NCI-H1105 treated with DMSO at 0.1 percent for 48 hours (cell line): Measurements from ENCODE around the gene MAP2K5.

Experiments
- DNase-seq: peaks from one replicate; lab custom pipeline; 2025; lab: John Stamatoyannopoulos, UW

The MAP2K5 gene

GRCh38 chr15:67758619-67759300 is 216.3 kb downstream of the MAP2K5 start:
- no peak for DNase-seq

GRCh38 chr15:67760901-67761300 is 218.4 kb downstream of the MAP2K5 start:
- no peak for DNase-seq

DNA sequence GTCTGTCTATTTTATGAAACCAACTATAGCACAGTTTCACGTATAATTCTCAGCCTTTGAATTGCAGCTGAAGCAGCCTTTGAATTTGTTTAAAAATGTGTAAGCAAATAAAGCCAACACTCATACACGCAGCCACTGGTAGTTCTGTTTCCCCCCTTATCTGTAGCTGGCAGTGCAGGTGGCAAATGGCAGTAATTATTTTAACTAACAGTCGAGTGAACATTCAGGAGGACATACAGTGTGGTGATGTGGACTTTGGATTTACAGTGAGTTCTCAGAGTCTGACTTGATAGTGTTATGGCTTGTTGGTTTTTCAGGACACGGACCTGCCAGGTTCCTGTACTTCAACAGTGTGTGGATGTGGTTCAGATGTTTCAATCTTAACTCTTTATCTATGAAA is 218.8 kb downstream of the MAP2K5 start:
- DNase-seq = peak; percentile 63

- DNase-seq = no peak
These were observed 220.3 kb downstream of the MAP2K5 start for GRCh38 chr15:67762610-67763368.

DNA sequence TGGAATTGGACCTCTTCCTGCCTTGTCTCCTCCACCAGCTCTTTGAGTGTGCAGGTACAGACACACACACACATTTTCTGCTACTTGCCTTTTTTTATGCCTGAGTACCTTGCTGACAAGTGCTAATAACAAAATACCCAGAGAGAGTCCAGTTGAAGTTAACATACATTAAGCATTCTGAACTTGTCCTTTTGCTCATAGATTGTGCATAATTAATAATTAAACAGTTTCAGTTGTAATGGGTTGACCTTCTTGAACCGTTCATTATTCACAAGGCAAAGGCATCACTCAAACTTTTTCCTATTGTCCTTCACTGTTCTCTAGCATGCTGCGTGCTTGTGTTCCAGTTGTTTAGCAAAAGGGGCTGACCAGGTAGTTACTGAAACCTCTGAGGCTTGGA is 223.2 kb downstream of the MAP2K5 start:
- no peak for DNase-seq

DNA sequence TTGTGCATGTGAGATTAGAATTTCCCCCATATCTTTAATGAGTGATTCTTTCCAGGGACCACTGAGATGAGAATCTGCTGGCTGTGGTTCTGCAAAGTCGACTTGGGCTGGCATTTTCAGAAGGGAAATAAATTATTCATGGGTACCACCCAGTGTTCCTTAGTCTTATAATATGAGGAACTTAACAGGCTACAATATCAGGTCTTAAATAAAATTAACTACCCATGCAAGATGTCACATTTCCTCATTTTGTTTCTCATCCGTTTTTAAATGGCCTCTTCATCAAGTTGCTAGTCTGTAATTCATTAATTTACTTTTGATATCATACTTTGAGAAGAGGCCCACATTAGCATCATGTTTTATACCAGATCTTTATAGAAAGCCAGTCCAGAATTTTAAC is 224.5 kb downstream of the MAP2K5 start:
- no peak for DNase-seq

DNA sequence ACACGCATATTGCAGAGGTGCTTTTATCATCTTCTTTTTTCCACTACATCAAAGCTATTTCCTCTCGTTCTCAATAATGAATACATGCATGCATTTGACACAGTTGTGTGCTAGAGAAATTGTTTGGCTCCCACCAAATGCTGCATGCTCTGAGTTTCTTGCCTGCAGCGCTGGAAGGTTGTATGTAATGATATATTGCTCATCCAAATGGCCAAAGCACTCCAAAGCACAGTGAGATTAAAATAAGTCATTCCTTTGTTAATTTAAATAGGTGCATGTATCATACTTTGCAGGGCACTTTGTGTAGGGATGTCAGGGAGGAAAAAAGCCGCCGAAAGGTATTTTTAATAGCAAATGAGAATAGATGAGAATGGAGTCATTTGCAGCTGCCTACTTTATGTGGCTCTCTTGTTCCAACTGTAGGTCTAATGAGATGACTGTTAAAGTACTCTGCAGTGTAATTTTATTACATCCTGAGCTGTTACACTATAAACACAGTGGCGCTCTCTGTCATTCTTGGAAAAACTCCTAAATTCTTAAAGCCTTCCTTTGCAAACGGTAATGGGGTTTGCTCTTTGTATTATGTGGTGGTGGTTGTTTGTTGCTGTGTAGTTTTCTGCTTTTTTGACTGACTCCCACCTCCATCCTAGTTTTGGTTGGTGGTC is 225.9 kb downstream of the MAP2K5 start:
- no peak for DNase-seq

GRCh38 chr15:67769497-67770357 is 227.2 kb downstream of the MAP2K5 start:
- DNase-seq = no peak

DNA sequence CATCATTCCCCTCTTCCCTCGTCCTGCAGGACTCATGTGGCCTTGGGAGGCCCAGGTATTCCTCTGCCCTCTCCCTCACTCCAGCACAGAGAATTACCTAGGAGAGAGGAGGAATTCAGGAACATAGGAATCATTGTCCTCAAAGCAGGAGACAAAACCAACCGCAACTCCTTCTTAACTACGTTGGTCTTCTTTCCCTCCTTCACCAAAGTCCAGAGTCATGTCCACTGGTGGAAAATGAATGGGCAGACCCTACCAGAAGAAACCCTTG is 227.8 kb downstream of the MAP2K5 start:
- DNase-seq = no peak

- no peak for DNase-seq
These were observed 228.8 kb downstream of the MAP2K5 start for GRCh38 chr15:67771189-67771800.

DNA sequence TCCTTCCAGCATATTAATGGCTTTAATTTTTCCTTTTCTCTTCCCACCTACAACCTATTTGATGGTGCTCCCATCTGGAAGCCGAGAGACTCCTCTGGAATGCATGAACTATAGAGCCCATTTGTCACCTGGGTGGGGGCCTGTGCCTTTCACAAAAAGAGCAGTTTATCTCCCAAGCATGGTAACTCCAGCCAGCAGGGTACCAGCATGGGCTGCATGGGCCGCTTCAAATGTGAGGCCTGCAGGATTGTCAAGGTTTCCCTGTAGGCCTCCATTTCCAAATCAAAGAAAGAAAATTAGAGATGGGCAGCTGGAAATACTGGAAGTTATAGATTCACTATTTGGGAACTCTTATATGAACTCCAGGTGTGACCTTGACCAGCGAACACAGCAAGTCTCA is 232.1 kb downstream of the MAP2K5 start:
- DNase-seq = no peak

DNA sequence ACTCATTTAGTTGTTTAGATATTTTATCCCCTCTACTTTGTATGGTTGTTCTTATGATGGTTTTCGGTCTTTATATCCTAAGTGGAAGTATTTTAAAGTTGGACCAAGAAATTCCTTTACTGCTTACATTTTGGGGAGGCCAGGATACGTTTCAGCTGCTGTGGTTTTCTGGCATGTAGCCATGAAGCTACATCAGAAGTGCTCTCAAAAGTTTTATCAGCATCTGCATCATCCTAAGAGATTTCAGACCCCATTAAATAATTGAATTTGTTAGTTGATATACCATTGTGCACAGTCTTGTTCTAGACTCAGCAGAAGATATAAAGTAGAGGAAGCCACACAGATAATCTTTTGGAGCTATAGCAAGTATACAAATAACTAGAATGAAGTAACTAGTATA is 232.7 kb downstream of the MAP2K5 start:
- no peak for DNase-seq

DNA sequence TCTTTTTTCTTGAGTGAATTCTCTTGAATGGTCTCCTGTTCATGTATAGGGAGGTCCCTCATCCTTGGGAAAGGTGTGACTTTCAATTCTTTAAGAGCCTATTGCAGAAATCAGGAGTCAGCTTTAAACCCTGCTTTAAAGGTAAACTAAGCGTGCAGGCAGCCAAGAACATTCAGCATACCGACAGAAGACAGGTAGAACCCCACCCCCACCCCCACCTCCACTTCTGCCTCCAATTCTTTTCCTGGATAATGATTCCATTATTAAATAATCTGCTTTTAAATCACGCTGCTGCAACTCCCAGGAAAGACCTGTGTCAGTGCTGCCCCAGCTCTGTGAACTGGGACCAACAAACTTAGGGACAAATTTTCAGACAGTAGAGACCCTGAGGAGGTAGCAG is 233.5 kb downstream of the MAP2K5 start:
- no peak for DNase-seq

DNA sequence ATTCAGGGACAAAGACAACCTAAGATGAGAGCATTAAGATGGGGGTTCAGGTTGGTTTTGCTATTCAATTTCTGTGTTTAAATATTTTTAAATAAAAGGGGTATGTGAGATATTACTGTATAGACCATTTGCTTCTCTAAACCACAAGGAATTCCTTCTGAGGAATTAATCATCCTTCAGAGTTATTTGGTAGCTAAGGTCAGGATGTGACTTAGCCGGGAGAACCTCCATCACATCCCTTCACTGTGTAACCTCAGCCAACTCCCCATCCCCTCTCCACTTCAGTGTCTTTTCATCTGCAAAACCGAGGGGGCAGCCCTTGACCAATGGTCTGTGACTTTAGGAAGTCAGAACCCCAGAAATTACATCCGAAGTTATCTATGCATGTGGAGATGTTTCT is 234.1 kb downstream of the MAP2K5 start:
- DNase-seq = no peak

DNA sequence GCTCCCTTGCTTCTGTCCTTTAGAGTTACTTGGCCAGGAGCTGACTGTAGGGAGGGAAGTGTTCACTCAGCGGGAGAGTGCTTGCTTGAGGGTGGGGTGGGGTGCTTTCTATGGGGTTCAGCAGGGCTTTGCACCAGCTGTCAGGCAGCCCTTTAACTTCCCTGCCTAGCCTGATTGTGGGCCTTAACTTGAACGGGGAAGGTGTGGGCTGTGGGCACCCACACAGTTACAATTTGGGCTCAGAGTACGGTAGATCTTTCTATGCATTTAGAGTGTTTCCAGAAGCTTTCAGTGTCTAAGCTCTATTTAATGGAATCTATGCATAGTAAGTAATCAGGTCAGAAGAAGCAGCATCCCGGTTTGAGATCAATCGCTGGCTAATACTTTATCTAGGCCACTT is 234.6 kb downstream of the MAP2K5 start:
- DNase-seq = no peak

DNA sequence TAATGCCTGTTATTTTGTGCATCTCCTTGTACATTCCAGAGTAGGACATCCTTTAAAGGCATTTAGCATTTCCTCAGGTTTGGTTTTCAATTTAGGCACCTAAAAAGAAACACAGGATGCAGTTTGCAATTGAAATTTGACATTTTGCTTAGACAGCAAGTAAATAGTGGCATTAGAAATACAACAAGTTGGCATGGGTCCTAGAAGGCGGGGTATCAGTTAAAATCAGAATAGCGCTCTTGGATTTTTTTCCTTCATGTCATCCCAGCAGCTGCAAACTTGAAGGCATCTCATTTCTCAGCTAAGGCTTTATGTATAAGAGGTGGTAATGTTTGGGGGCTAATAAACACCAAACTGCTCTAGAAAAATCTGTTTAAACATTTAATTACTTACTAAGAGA is 235.3 kb downstream of the MAP2K5 start:
- DNase-seq = peak; percentile 9

GRCh38 chr15:67778968-67779548 is 236.6 kb downstream of the MAP2K5 start:
- DNase-seq = no peak

GRCh38 chr15:67779549-67780111 is 237.1 kb downstream of the MAP2K5 start:
- no peak for DNase-seq

- no peak for DNase-seq
These were observed 238.6 kb downstream of the MAP2K5 start for GRCh38 chr15:67781061-67781460.

- DNase-seq = no peak
These were observed 239.6 kb downstream of the MAP2K5 start for GRCh38 chr15:67781907-67782690.

- no peak for DNase-seq
These were observed 240.1 kb downstream of the MAP2K5 start for GRCh38 chr15:67782691-67782991.
